Neuronal stem cell (in vitro differentiated cells): Measurements from ENCODE around the gene MPPED2.

Experiments used
- DNase-seq: peaks from one replicate; pipeline ENCODE4 v3.0.0-alpha.2; 2013; ENCODE audit warnings: low spot score
- H2AFZ ChIP-seq: one replicate; pipeline ENCODE4 v1.6.1; 2013; ENCODE audit warnings: mild to moderate bottlenecking, low read length, inconsistent platforms
- H2AK5ac ChIP-seq: 2 replicates; pipeline ENCODE4 v1.6.1; 2013; ENCODE audit warnings: low read depth, mild to moderate bottlenecking, inconsistent platforms, low read length, moderate library complexity, mixed read lengths
- H2BK120ac ChIP-seq: 2 replicates; pipeline ENCODE4 v1.6.1; 2013; ENCODE audit warnings: low read depth, mild to moderate bottlenecking, inconsistent platforms, low read length, moderate library complexity, mixed read lengths
- H2BK12ac ChIP-seq: one replicate; pipeline ENCODE4 v1.6.1; 2013; ENCODE audit warnings: low read length, inconsistent platforms
- H2BK15ac ChIP-seq: 2 replicates; pipeline ENCODE4 v1.6.1; 2013; ENCODE audit warnings: mild to moderate bottlenecking, low read length, inconsistent platforms, mixed read lengths
- H2BK5ac ChIP-seq: one replicate; pipeline ENCODE4 v1.6.1; 2013; ENCODE audit warnings: inconsistent platforms, mild to moderate bottlenecking, low read length, moderate library complexity
- H3K14ac ChIP-seq: one replicate; pipeline ENCODE4 v1.6.1; 2013; ENCODE audit warnings: low read length, inconsistent platforms
- H3K18ac ChIP-seq: 2 replicates; pipeline ENCODE4 v1.6.1; 2013; ENCODE audit warnings: low read length, inconsistent platforms
- H3K23ac ChIP-seq: 2 replicates; pipeline ENCODE4 v1.6.1; 2013; ENCODE audit warnings: low read depth, mild to moderate bottlenecking, mixed read lengths, low read length, inconsistent platforms; ENCODE audit not compliant: poor library complexity
- H3K27ac ChIP-seq: replicated peaks from 3 replicates; pipeline ENCODE4 v1.5.1; 2013; ENCODE audit warnings: low read length, inconsistent platforms
- H3K27me3 ChIP-seq, 3 experiments: 2 replicates each; pipeline ENCODE4 v1.6.1; 2013; ENCODE audit warnings: low read length in 3 of 3, mild to moderate bottlenecking in 2 of 3, inconsistent platforms in 1 of 3, low read depth in 1 of 3, mixed read lengths in 1 of 3, moderate library complexity in 1 of 3; ENCODE audit not compliant: control insufficient read depth in 3 of 3, insufficient read depth in 3 of 3
- H3K36me3 ChIP-seq, 2 donors: replicated peaks in 1 of 2; 2 replicates each; pipeline ENCODE4 v1.6.1; 2013; ENCODE audit warnings: low read length in 2 of 2; ENCODE audit not compliant: control insufficient read depth in 2 of 2, insufficient read depth in 2 of 2
- H3K4ac ChIP-seq: 2 replicates; pipeline ENCODE4 v1.6.1; 2013; ENCODE audit warnings: inconsistent platforms, mild to moderate bottlenecking, low read length, moderate library complexity
- H3K4me1 ChIP-seq, 2 donors: 1 replicate in 1 of 2; 2 replicates in 1 of 2; pipeline ENCODE4 v1.6.1; 2013; ENCODE audit warnings: low read length in 2 of 2, low read depth in 1 of 2; ENCODE audit not compliant: control insufficient read depth in 2 of 2, insufficient read depth in 1 of 2
- H3K4me2 ChIP-seq: one replicate; pipeline ENCODE4 v1.6.1; 2013; ENCODE audit warnings: mild to moderate bottlenecking, low read length, inconsistent platforms; ENCODE audit not compliant: insufficient read depth, poor library complexity, severe bottlenecking
- H3K4me3 ChIP-seq, 2 donors: 2 replicates each; pipeline ENCODE4 v1.5.1; 2013; ENCODE audit warnings: low read length in 2 of 2, mild to moderate bottlenecking in 2 of 2, inconsistent platforms in 1 of 2, moderate library complexity in 1 of 2
- H3K79me1 ChIP-seq: one replicate; pipeline ENCODE4 v1.6.1; 2013; ENCODE audit warnings: low read depth, mild to moderate bottlenecking, inconsistent platforms, low read length, moderate library complexity
- H3K9ac ChIP-seq: one replicate; pipeline ENCODE4 v1.6.1; 2013; ENCODE audit warnings: mild to moderate bottlenecking, low read depth, low read length, inconsistent platforms; ENCODE audit not compliant: poor library complexity
- H3K9me3 ChIP-seq, 2 donors: replicated peaks in 1 of 2; 2 replicates each; pipeline versions ENCODE3 to v1.6.1; 2013; ENCODE audit warnings: low read length in 2 of 2, mild to moderate bottlenecking in 2 of 2, inconsistent platforms in 1 of 2, low read depth in 1 of 2, mixed read lengths in 1 of 2, moderate library complexity in 1 of 2; ENCODE audit not compliant: control insufficient read depth in 2 of 2, insufficient read depth in 1 of 2
- H4K8ac ChIP-seq: one replicate; pipeline ENCODE4 v1.6.1; 2013; ENCODE audit warnings: low read depth, mild to moderate bottlenecking, inconsistent platforms, low read length, moderate library complexity
- H4K91ac ChIP-seq: one replicate; pipeline ENCODE4 v1.6.1; 2013; ENCODE audit warnings: low read length, low read depth, mild to moderate bottlenecking, inconsistent platforms; ENCODE audit not compliant: poor library complexity
- WGBS, 2 donors: extraction: QIAGEN DNeasy Blood & Tissue Kit; methylation state at CpG; one replicate each; pipeline ENCODE4 v1.1.7; 2013; ENCODE audit warnings: missing lambda C conversion rate in 2 of 2, mixed read lengths in 1 of 2; ENCODE audit not compliant: insufficient read length in 2 of 2, insufficient replicate concordance in 1 of 2; ENCODE audit errors: extremely low coverage in 2 of 2; 5-methylcytosine and 5-hydroxymethylcytosine counted together

The MPPED2 gene

DNA sequence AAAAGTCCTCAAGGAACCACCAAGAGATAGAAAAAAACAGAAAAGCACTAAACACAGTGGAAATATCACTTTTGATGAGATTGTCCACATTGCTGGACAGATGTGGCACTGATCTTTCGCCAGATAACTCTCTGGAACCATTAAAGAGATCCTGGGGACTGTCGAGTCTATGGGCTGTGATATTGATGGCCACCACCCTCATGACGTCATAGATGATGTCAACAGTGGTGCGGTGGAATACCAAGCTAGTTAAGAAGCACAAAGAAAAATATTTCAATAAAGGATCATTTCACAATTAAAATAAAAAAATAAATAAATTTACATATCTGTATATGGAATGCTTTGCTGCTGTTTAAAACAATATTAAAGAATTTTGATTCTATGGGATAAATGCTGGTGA is 217.8 kb downstream of the MPPED2 start:
- no peak for DNase-seq
- Histone ChIP-seq H3K4me1 (peaks cover 0 to 11% of the 10 kb centered on the region in 2 donors), H3K36me3 (no peaks in the 10 kb centered on the region), H3K18ac (no peak overlapping the region), H2BK12ac (no peak overlapping the region), H3K23ac (no peak overlapping the region), H3K27me3 (peaks cover 0 to 4% (median 0%) of the 10 kb centered on the region in 3 experiments), H2BK15ac (no peak overlapping the region), H3K27ac (no peak overlapping the region), H3K79me1 (no peaks in the 10 kb centered on the region), H3K4me2 (no peak overlapping the region), H2AK5ac (no peak overlapping the region), H2AFZ (no peak overlapping the region), H4K8ac (no peak overlapping the region), H2BK5ac (no peak overlapping the region), H3K14ac (no peak overlapping the region), H3K4ac (no peak overlapping the region), H3K4me3 (no peak overlapping the region), H3K9me3 (peaks cover 0 to 4% of the 10 kb centered on the region in 2 donors), H3K9ac (no peak overlapping the region), H4K91ac (no peak overlapping the region), H2BK120ac (no peak overlapping the region)
- WGBS, 2 donors = no CpG with 5 or more reads among the region's 4 CpGs

GRCh38 chr11:30365793-30366517 is 220.2 kb downstream of the MPPED2 start:
- Histone ChIP-seq H3K18ac (no peak overlapping the region), H3K9me3 (peaks cover 0 to 4% of the 10 kb centered on the region in 2 donors), H3K27ac (no peak overlapping the region), H3K9ac (no peak overlapping the region), H2BK15ac (no peak overlapping the region), H2AK5ac (no peak overlapping the region), H3K27me3 (peaks cover 0 to 7% (median 0%) of the 10 kb centered on the region in 3 experiments), H3K14ac (no peak overlapping the region), H4K8ac (no peak overlapping the region), H2AFZ (no peak overlapping the region), H3K36me3 (no peaks in the 10 kb centered on the region), H3K79me1 (no peaks in the 10 kb centered on the region), H3K4me3 (no peak overlapping the region), H3K23ac (no peak overlapping the region), H2BK5ac (no peak overlapping the region), H2BK12ac (no peak overlapping the region), H3K4ac (no peak overlapping the region), H3K4me1 (peaks cover 0 to 11% of the 10 kb centered on the region in 2 donors), H2BK120ac (no peak overlapping the region), H3K4me2 (no peak overlapping the region), H4K91ac (no peak overlapping the region)
- no CpG with 5 or more reads among the region's 3 CpGs for WGBS, 2 donors
- DNase-seq = no peak

- Histone ChIP-seq H3K4me3 (no peak overlapping the region), H3K4me2 (no peak overlapping the region), H3K23ac (no peak overlapping the region), H3K27me3 (peaks cover 0 to 7% (median 0%) of the 10 kb centered on the region in 3 experiments), H3K18ac (no peak overlapping the region), H3K9me3 (peaks cover 0 to 4% of the 10 kb centered on the region in 2 donors), H2AFZ (no peak overlapping the region), H4K8ac (no peak overlapping the region), H3K36me3 (no peaks in the 10 kb centered on the region), H2BK15ac (no peak overlapping the region), H2BK12ac (no peak overlapping the region), H4K91ac (no peak overlapping the region), H3K4me1 (peaks cover 0 to 11% of the 10 kb centered on the region in 2 donors), H3K27ac (no peak overlapping the region), H2AK5ac (no peak overlapping the region), H3K14ac (no peak overlapping the region), H2BK5ac (no peak overlapping the region), H2BK120ac (no peak overlapping the region), H3K9ac (no peak overlapping the region), H3K79me1 (no peaks in the 10 kb centered on the region), H3K4ac (no peak overlapping the region)
- WGBS, 2 donors = no CpG with 5 or more reads among the region's 9 CpGs
- no peak for DNase-seq
Measured at GRCh38 chr11:30364837-30365482, 221.2 kb downstream of the MPPED2 start.

GRCh38 chr11:30364139-30364836 is 221.9 kb downstream of the MPPED2 start:
- Histone ChIP-seq H3K9ac (no peak overlapping the region), H2AK5ac (no peak overlapping the region), H2BK120ac (no peak overlapping the region), H3K4me1 (peaks cover 0 to 11% of the 10 kb centered on the region in 2 donors), H3K4ac (no peak overlapping the region), H3K14ac (no peak overlapping the region), H2BK5ac (no peak overlapping the region), H3K27me3 (peaks cover 0 to 8% (median 0%) of the 10 kb centered on the region in 3 experiments), H3K18ac (no peak overlapping the region), H4K91ac (no peak overlapping the region), H3K4me2 (no peak overlapping the region), H2BK15ac (no peak overlapping the region), H3K23ac (no peak overlapping the region), H3K27ac (no peak overlapping the region), H3K36me3 (no peaks in the 10 kb centered on the region), H2BK12ac (no peak overlapping the region), H3K79me1 (no peaks in the 10 kb centered on the region), H3K4me3 (no peak overlapping the region), H3K9me3 (peaks cover 0 to 4% of the 10 kb centered on the region in 2 donors), H2AFZ (no peak overlapping the region), H4K8ac (no peak overlapping the region)
- DNase-seq = no peak
- WGBS, 2 donors = no CpG with 5 or more reads among the region's 7 CpGs
